Glutamatergic neuron (in vitro differentiated cells): ENCODE results near the gene RND1. TPM values are rescaled to one million over a fixed set of nuclear protein-coding genes. Genes with fewer than 3 reads are reported as not detected.

Experiments used
- DNase-seq: peaks from one replicate; pipeline ENCODE4 v3.0.0; 2022
- H3K27ac Mint-ChIP-seq: one replicate; pipeline ENCODE4 v1.8.0; 2020; ENCODE audit warnings: mild to moderate bottlenecking, mixed read lengths, inconsistent platforms; ENCODE audit not compliant: unreplicated experiment
- H3K27me3 Mint-ChIP-seq: one replicate; pipeline ENCODE4 v1.8.0; 2020; ENCODE audit warnings: mild to moderate bottlenecking, moderate library complexity, mixed read lengths, inconsistent platforms; ENCODE audit not compliant: unreplicated experiment
- H3K36me3 Mint-ChIP-seq: one replicate; pipeline ENCODE4 v1.8.0; 2020; ENCODE audit warnings: mild to moderate bottlenecking, mixed read lengths, inconsistent platforms; ENCODE audit not compliant: unreplicated experiment
- H3K4me1 Mint-ChIP-seq: one replicate; pipeline ENCODE4 v1.8.0; 2020; ENCODE audit warnings: mild to moderate bottlenecking, low read depth, mixed read lengths, inconsistent platforms; ENCODE audit not compliant: unreplicated experiment
- H3K4me3 Mint-ChIP-seq: one replicate; pipeline ENCODE4 v1.8.0; 2020; ENCODE audit warnings: mild to moderate bottlenecking, mixed read lengths, inconsistent platforms; ENCODE audit not compliant: unreplicated experiment
- H3K9me3 Mint-ChIP-seq: one replicate; pipeline ENCODE4 v1.8.0; 2020; ENCODE audit warnings: mild to moderate bottlenecking, moderate library complexity, mixed read lengths, inconsistent platforms; ENCODE audit not compliant: unreplicated experiment
- CTCF ChIP-seq: fragments of 200-600 bp; sonication (generic); IDR thresholded peaks from one replicate; pipeline ENCODE4 v1.5.0; 2021; ENCODE audit not compliant: partially characterized antibody, unreplicated experiment
- total RNA-seq: library from RNA; stranded (reverse); fragmentation: NEBNext Ultra II Directional; extraction: Animal tissue kit (Norgen Biotek cat#: 25700); gene quantifications from one replicate; pipeline ENCODE4 v1.2.1, GENCODE V29; 2021; ENCODE audit not compliant: unreplicated experiment

Gene RND1
- total RNA-seq, 1 donor from 2014 or later, result 1.8 TPM

DNA sequence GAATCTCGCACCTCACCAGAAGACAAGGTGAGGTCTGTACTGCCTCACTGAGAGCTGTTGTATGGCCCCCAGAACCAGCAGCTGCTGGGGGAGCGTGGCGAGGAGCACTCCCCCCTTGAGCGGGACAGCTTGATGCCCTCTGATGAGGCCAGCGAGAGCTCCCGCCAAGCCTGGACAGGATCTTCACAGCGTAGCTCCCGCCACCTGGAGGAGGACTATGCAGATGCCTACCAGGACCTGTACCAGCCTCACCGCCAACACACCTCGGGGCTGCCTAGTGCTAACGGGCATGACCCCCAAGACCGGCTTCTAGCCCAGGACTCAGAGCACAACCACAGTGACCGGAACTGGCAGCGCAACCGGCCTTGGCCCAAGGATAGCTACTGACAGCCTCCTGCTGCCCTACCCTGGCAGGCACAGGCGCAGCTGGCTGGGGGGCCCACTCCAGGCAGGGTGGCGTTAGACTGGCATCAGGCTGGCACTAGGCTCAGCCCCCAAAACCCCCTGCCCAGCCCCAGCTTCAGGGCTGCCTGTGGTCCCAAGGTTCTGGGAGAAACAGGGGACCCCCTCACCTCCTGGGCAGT, 38.1 kb downstream of the RND1 start:
- no peak overlapping the region for H3K4me3 Mint-ChIP-seq
- DNase-seq, result no peak
- no peak overlapping the region for H3K27ac Mint-ChIP-seq
- H3K9me3 Mint-ChIP-seq, result peaks cover 2% of the 10 kb centered on the region
- no peaks in the 10 kb centered on the region for H3K4me1 Mint-ChIP-seq
- no peak for TF ChIP-seq CTCF
- H3K27me3 Mint-ChIP-seq, result peaks cover 5% of the 10 kb centered on the region
- peaks cover 4% of the 10 kb centered on the region for H3K36me3 Mint-ChIP-seq

GRCh38 chr12:48827026-48827425, 38.6 kb downstream of the RND1 start:
- Mint-ChIP-seq H3K27me3 (peaks cover 10% of the 10 kb centered on the region), H3K9me3 (peaks cover 2% of the 10 kb centered on the region), H3K36me3 (peaks cover 4% of the 10 kb centered on the region), H3K27ac (no peak overlapping the region), H3K4me3 (no peak overlapping the region), H3K4me1 (peaks cover under 1% of the 10 kb centered on the region)
- DNase-seq, result no peak
- TF ChIP-seq CTCF, result no peak

GRCh38 chr12:48826209-48826855, 39.3 kb downstream of the RND1 start:
- Mint-ChIP-seq H3K27me3 (peaks cover 11% of the 10 kb centered on the region), H3K9me3 (peaks cover 2% of the 10 kb centered on the region), H3K27ac (no peak overlapping the region), H3K4me3 (no peak overlapping the region), H3K4me1 (peaks cover 4% of the 10 kb centered on the region), H3K36me3 (peaks cover 4% of the 10 kb centered on the region)
- no peak for DNase-seq
- no peak for TF ChIP-seq CTCF

DNA sequence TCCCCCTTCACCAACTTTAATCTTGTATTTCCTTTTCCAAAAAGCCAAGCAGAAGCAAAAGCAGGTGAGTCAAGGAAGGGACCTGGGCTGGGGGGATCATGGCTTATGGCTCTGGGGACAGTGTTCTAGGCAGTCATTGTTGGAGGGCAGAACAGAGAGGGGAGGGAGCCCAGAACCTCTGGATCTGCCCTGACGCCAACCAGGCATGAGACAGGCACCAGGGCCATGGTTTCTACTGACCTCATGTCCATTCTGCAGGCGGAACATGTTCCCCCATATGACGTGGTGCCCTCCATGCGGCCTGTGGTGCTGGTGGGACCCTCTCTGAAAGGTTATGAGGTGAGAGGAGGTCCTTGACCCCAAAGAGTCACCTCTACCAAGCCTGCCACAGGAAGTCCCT, 40.8 kb downstream of the RND1 start:
- Mint-ChIP-seq H3K4me1 (peaks cover 7% of the 10 kb centered on the region), H3K27ac (no peak overlapping the region), H3K36me3 (peaks cover 4% of the 10 kb centered on the region), H3K9me3 (peaks cover 2% of the 10 kb centered on the region), H3K4me3 (no peak overlapping the region), H3K27me3 (peaks cover 11% of the 10 kb centered on the region)
- DNase-seq, result no peak
- TF ChIP-seq CTCF, result no peak

DNA sequence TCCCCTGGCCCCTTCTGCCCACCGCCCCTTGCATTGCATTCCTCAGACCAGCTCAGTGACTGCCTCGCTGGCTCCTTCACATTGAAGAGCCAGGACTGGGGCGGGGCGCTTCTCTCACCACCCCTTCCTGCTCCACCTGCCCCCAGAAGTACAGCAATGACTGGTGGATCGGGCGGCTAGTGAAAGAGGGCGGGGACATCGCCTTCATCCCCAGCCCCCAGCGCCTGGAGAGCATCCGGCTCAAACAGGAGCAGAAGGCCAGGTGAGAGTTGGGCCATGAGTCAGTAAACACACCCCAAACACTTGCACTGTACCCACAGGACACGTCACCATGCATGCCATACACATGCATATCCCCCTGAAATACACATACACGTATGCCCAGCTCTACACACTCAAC, 41.6 kb downstream of the RND1 start:
- Mint-ChIP-seq H3K4me3 (no peak overlapping the region), H3K9me3 (peaks cover 3% of the 10 kb centered on the region), H3K4me1 (peaks cover 8% of the 10 kb centered on the region), H3K27ac (no peak overlapping the region), H3K36me3 (peaks cover 4% of the 10 kb centered on the region), H3K27me3 (peaks cover 14% of the 10 kb centered on the region)
- no peak for DNase-seq
- TF ChIP-seq CTCF, result no peak
